GM12875 (cell line): ENCODE measurements around the gene C11orf91.

Experiments used
- H3K4me3 ChIP-seq: one replicate; pipeline ENCODE4 v1.5.1; 2011; ENCODE audit warnings: low read depth, low read length, control low read depth
- CTCF ChIP-seq: IDR thresholded peaks from 2 replicates; pipeline ENCODE4 v1.5.1; 2011; ENCODE audit warnings: low read depth, mild to moderate bottlenecking, control low read depth, inconsistent platforms, low read length, moderate library complexity, borderline replicate concordance; ENCODE audit not compliant: insufficient read depth

The C11orf91 gene

GRCh38 chr11:33672273-33672672 lies 28.4 kb downstream of the C11orf91 start:
- no peak for TF ChIP-seq CTCF
- no peak overlapping the region for H3K4me3 ChIP-seq

GRCh38 chr11:33670250-33671011 lies 30.2 kb downstream of the C11orf91 start:
- no peak overlapping the region for H3K4me3 ChIP-seq
- no peak for TF ChIP-seq CTCF

- H3K4me3 ChIP-seq: no peak overlapping the region
- no peak for TF ChIP-seq CTCF
These were observed 30.9 kb downstream of the C11orf91 start for GRCh38 chr11:33669598-33670249.

- no peak overlapping the region for H3K4me3 ChIP-seq
- TF ChIP-seq CTCF: no peak
These were observed 31.6 kb downstream of the C11orf91 start for GRCh38 chr11:33668951-33669596.

GRCh38 chr11:33668468-33668825 lies 32.2 kb downstream of the C11orf91 start:
- TF ChIP-seq CTCF: no peak
- H3K4me3 ChIP-seq: no peak overlapping the region

- no peak overlapping the region for H3K4me3 ChIP-seq
- no peak for TF ChIP-seq CTCF
These were observed 32.7 kb downstream of the C11orf91 start for GRCh38 chr11:33667819-33668467.
